DOHH2 (cell line): ENCODE measurements around the gene IL10RA.

Experiments
- CTCF ChIP-seq: fragments of 200-600 bp; sonication (generic); IDR thresholded peaks from one replicate; pipeline ENCODE4 v1.5.1; 2014; ENCODE audit warnings: antibody characterized with exemption, mild to moderate bottlenecking, low read depth, low read length; ENCODE audit not compliant: poor library complexity, severe bottlenecking
- EZH2phosphoT487 ChIP-seq: fragments of 200-600 bp; sonication (generic); IDR thresholded peaks from 2 replicates; pipeline ENCODE4 v1.6.1; 2017; ENCODE audit warnings: borderline replicate concordance, mild to moderate bottlenecking, antibody characterized with exemption, low read length, moderate library complexity, mixed read lengths

GRCh38 chr11:118042141-118042540 lies 55.9 kb downstream of the IL10RA start:
- TF ChIP-seq CTCF (no peak), EZH2phosphoT487 (no peak)
